NT2/D1 (cell line): ENCODE results near the gene ADH6.

ENCODE experiments used
- SUZ12 ChIP-seq: IDR thresholded peaks from 2 replicates; pipeline ENCODE4 v1.6.1; 2011; ENCODE audit not compliant: insufficient read length, insufficient read depth; ENCODE audit errors: extremely low read depth
- YY1 ChIP-seq: IDR thresholded peaks from 2 replicates; pipeline ENCODE4 v1.6.1; 2011; ENCODE audit not compliant: insufficient read length, insufficient read depth

GRCh38 chr4:99215521-99215920, 3.5 kb downstream of the ADH6 start:
- TF ChIP-seq YY1 (no peak), SUZ12 (no peak)
